ENCODE data around the gene COL11A2. TPM values are rescaled to one million over a fixed set of nuclear protein-coding genes. Genes with fewer than 3 reads are reported as not detected.

The COL11A2 gene
- total RNA-seq, 1 experiment from 2014 or later = 2.3 TPM

- Mint-ChIP-seq H3K36me3 (ENCODE audit: insufficient read depth in 1 of 3, low read depth in 3 of 3) (no peaks in the 10 kb centered on the region), H3K4me1 (peaks cover 31 to 34% of the 10 kb centered on the region in 2 experiments), H3K9me3 (no peaks in the 10 kb centered on the region; a peak in 1 of 5 replicates), H3K27me3 (ENCODE audit: low read depth) (peaks cover 21% of the 10 kb centered on the region), H3K4me3 (no peak overlapping the region), H3K27ac (peak overlapping the region in 1 of 3 experiments; percentile 1; a peak in 1 of 7 replicates)
- no peak for DNase-seq
- H3T11ph ChIP-seq (ENCODE audit: low read length) = no peak overlapping the region
- no peak overlapping the region for H2BK5ac ChIP-seq (ENCODE audit: insufficient read length, low read length)
- H3K14ac ChIP-seq (ENCODE audit: insufficient read depth, low read length) = no peak overlapping the region
- H3K9me3 ChIP-seq (ENCODE audit: control insufficient read depth, low read depth, low read length) = no peaks in the 10 kb centered on the region
- H3K4me1 ChIP-seq (ENCODE audit: insufficient read depth, low read length) = no peaks in the 10 kb centered on the region
- H2BK20ac ChIP-seq (ENCODE audit: low read depth, low read length, poor library complexity, severe bottlenecking) = no peak overlapping the region
- H3K56ac ChIP-seq (ENCODE audit: insufficient read length, low read depth, low read length) = no peak overlapping the region
- peaks cover 16% of the 10 kb centered on the region for H3K23me2 ChIP-seq (ENCODE audit: insufficient read length, low read depth, low read length, poor library complexity, severe bottlenecking)
- WGBS (ENCODE audit: extremely low coverage, insufficient read length, low lambda C conversion rate) = no CpG with 5 or more reads among the region's 7 CpGs
- no peak overlapping the region for H3K4me2 ChIP-seq (ENCODE audit: insufficient read depth, insufficient read length, low read length)
- H4K8ac ChIP-seq (replicated peaks; ENCODE audit: insufficient read length, low read depth, low read length) = no peak overlapping the region
- no peaks in the 10 kb centered on the region for H3K27me3 ChIP-seq (ENCODE audit: insufficient read depth, low read length)
- no peaks in the 10 kb centered on the region for H3K79me1 ChIP-seq (ENCODE audit: insufficient read depth, low read depth, low read length, poor library complexity, severe bottlenecking)
- no peak overlapping the region for H3K18ac ChIP-seq (ENCODE audit: insufficient read length, low read depth, low read length)
- H4K20me1 ChIP-seq (ENCODE audit: control insufficient read depth, insufficient read depth, insufficient read length) = no peaks in the 10 kb centered on the region
- TF ChIP-seq CTCF (conservative IDR thresholded peaks at IDR 0.05) = no peak
- no peak overlapping the region for H2BK15ac ChIP-seq (ENCODE audit: low read depth, low read length)
- H2AK5ac ChIP-seq (ENCODE audit: insufficient read length, low read length) = no peak overlapping the region
- no peak overlapping the region for H3K9ac ChIP-seq (ENCODE audit: extremely low read depth, insufficient read length, low read length)
- no peak overlapping the region for H3K23ac ChIP-seq (ENCODE audit: insufficient read length, low read depth, low read length)
- H3K27ac ChIP-seq (ENCODE audit: insufficient read length, low read depth, low read length) = no peak overlapping the region
- no peaks in the 10 kb centered on the region for H3K79me2 ChIP-seq (ENCODE audit: insufficient read depth, low read length)
- no peak overlapping the region for H2AFZ ChIP-seq (ENCODE audit: low read length)
- H4K5ac ChIP-seq (ENCODE audit: insufficient read length, low read depth, low read length) = no peak overlapping the region
- H2BK120ac ChIP-seq (ENCODE audit: low read depth, low read length, poor library complexity, severe bottlenecking) = no peak overlapping the region
- H4K91ac ChIP-seq (ENCODE audit: insufficient read length, low read depth, low read length) = no peak overlapping the region
- no peak overlapping the region for H3K4ac ChIP-seq (ENCODE audit: low read depth, low read length)
- H2BK12ac ChIP-seq (ENCODE audit: insufficient read length, low read depth, low read length) = no peak overlapping the region
Measured at GRCh38 chr6:33113755-33114154, 78.5 kb downstream of the COL11A2 start.

Small RNAs within 50 kb of the gene (microRNA-seq; reads per million reads assigned to microRNA genes)
- gene MIR219A1 (ENCODE audit: borderline microRNAs expressed) = 0.35 reads per million

Other genes starting within 250 kb of the COL11A2 start
- gene HLA-DMA, start 239.4 kb downstream of the COL11A2 start, total RNA-seq (2021) = 6.6 and 7.5 TPM in 2 replicates
- 244 and 252 TPM in 2 replicates for gene BRD2, start 223.9 kb downstream of the COL11A2 start, total RNA-seq (2021)
- 15.3 and 15.6 TPM in 2 replicates for gene HLA-DOA, start 182.9 kb downstream of the COL11A2 start, total RNA-seq (2021)
- gene HLA-DPA1, start 118.8 kb downstream of the COL11A2 start, total RNA-seq (2021) = 2.6 and 4.0 TPM in 2 replicates
- 23.4 and 23.6 TPM in 2 replicates for gene HLA-DPB1, start 116.5 kb downstream of the COL11A2 start, total RNA-seq (2021)
- gene RXRB, start 8.2 kb upstream of the COL11A2 start, total RNA-seq (2021) = 14.8 and 16.8 TPM in 2 replicates
- gene SLC39A7, start 8.4 kb upstream of the COL11A2 start, total RNA-seq (2021) = 105 and 107 TPM in 2 replicates
- 5.5 and 7.1 TPM in 2 replicates for gene HSD17B8, start 12.2 kb upstream of the COL11A2 start, total RNA-seq (2021)
- gene RING1, start 16.0 kb upstream of the COL11A2 start, total RNA-seq (2021) = 29.8 and 31.0 TPM in 2 replicates
- gene VPS52, start 79.4 kb upstream of the COL11A2 start, total RNA-seq (2021) = 46.9 and 47.1 TPM in 2 replicates
- 3,216 and 3,296 TPM in 2 replicates for gene RPS18, start 79.6 kb upstream of the COL11A2 start, total RNA-seq (2021)
- 3.2 and 3.4 TPM in 2 replicates for gene B3GALT4, start 84.7 kb upstream of the COL11A2 start, total RNA-seq (2021)
- gene WDR46, start 96.8 kb upstream of the COL11A2 start, total RNA-seq (2021) = 99.2 and 110 TPM in 2 replicates
- gene PFDN6, start 97.1 kb upstream of the COL11A2 start, total RNA-seq (2021) = 85.8 and 90.7 TPM in 2 replicates
- 70.5 and 74.3 TPM in 2 replicates for gene RGL2, start 106.5 kb upstream of the COL11A2 start, total RNA-seq (2021)
- gene TAPBP, start 121.6 kb upstream of the COL11A2 start, total RNA-seq (2021) = 28.2 and 29.5 TPM in 2 replicates
- 8.1 TPM in 2 replicates for gene ZBTB22, start 125.3 kb upstream of the COL11A2 start, total RNA-seq (2021)
- gene DAXX, start 130.5 kb upstream of the COL11A2 start, total RNA-seq (2021) = 80.2 and 80.4 TPM in 2 replicates
- 73.1 and 73.8 TPM in 2 replicates for gene KIFC1, start 199.4 kb upstream of the COL11A2 start, total RNA-seq (2021)
- gene PHF1, start 218.5 kb upstream of the COL11A2 start, total RNA-seq (2021) = 49.8 and 56.8 TPM in 2 replicates
- gene CUTA, start 225.6 kb upstream of the COL11A2 start, total RNA-seq (2021) = 257 and 264 TPM in 2 replicates
- gene SYNGAP1, start 227.6 kb upstream of the COL11A2 start, total RNA-seq (2021) = 111 and 121 TPM in 2 replicates